NCI-H187 treated with DMSO at 0.1 percent for 48 hours (cell line): ENCODE measurements around the gene LAMA2.

ENCODE experiments used
- DNase-seq: peaks from one replicate; lab custom pipeline; 2025; lab: John Stamatoyannopoulos, UW

Gene LAMA2

DNA sequence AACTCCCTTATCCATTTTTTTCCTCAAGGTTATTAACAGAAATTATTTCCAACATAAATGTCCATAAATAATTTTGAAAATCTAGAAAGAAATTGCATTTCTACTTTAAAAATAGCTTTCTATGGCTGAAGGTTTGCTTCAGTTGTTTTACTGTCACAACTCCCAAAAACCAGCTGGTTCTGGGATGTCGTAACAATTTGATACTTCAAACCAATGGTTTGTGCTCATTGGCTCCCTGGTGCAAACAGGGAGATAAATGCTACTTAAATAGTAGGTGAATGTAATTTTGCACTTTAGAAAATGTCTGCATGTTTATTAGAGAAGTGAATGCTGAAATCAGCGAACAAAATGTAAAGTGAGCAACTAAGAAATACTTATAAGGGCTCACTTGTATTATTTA is 31.1 kb downstream of the LAMA2 start:
- no peak for DNase-seq

DNA sequence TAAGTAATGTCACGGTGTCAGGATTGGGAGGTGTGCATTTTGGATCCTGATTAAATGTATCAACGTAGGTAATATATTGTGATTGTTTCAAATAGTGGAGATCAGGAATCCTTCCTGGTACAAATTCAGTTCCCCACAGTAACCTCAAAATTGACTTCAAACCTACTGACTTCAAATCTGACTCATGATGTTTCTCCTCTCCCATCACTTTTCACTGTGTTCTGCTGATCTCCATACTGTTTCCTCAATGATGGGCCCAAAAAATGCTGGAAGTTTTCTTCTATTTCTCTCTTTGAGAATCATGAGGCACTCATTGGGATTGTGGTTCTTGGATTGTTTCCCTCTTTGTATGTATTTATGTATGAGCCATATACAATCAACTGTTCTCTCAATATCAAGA is 35.9 kb downstream of the LAMA2 start:
- no peak for DNase-seq

DNA sequence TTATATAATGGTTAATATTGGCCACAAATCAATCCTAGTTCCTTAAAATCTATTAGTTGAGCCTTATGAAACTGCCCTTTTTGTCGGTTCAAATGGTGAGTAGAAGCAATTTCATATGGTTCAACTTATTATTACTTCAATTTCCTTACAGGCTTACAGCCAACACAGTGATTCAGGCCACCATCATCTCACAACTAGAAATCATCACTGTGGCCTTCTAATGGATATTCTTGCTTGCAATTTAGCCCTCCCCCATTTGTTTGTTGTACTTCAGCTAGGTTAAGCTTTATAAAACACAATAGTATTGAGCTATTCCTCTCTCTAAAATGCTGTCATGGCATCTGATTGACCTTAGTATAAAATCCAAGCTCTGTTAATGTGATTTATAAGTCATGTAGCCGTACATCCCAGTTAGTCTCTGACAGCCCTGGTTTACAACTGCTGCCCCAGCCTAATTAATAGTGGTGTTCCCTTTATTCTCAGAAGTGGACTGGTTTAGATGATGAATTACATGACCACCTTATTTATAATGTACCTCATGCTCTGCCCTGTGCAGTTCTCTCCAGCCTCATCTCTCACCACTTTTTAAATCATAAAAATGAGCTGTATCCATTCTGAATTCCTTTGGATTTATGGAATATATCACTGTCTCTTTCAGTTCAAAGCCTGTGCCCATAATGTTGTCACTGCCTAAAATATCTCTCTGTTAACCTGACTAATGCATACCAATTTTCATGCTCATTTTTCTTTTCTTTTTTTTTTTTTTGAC is 36.7 kb downstream of the LAMA2 start:
- no peak for DNase-seq

DNA sequence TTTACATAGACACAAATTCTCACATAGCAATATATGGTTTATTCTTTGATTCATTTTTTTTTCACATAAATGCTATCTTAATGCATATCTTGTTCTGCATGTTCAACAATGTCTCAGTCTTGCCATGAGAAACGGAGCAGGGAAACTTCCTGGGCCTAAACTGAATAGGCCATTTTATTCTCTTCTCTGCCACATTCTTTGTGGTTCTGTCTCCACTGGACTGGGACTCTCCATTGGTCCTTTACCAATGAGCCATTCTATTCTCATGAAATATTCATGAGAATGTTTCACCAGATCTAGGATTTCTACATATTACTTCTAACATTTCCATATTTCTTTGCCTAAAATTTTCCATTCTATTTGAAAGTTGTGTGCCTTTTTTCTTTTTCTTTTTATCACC is 42.8 kb downstream of the LAMA2 start:
- DNase-seq = no peak

DNA sequence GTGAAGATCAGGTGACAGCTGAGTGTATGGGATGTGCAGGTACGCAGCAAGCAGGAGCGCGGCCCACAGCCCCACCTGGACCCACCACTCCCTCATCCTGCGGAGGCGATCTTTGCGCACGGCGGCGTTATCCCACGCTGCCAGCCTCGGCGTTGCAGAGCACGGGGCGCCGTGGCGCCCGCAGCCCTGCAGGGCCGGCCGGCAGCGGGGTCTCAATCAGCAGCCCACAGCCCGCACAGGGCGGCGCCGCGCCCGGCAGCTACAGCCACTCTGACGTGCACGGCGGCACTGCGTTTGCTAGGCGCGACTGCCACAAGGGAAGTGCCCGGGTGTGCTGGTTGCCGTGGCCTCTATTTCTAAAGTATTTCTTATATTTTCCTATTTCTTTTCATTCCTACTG is 46.9 kb downstream of the LAMA2 start:
- no peak for DNase-seq

DNA sequence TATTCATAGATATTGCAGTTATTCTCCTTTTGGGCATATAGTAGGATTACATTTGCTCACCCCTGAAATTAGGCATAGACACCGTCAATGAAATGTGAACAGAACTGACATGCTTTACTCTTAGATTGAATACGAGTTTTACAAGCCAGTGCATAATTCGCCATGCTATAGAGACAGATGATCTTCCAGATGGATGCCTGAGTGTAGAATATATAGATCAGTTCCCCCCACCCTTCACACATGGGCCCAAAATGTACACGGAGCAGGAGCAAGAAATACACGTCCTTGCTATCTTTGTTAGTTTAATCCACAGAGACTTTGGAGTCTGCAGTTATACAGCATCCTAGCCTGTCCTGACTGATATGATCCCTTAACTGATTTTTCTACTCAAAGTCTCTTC is 47.4 kb downstream of the LAMA2 start:
- no peak for DNase-seq

DNA sequence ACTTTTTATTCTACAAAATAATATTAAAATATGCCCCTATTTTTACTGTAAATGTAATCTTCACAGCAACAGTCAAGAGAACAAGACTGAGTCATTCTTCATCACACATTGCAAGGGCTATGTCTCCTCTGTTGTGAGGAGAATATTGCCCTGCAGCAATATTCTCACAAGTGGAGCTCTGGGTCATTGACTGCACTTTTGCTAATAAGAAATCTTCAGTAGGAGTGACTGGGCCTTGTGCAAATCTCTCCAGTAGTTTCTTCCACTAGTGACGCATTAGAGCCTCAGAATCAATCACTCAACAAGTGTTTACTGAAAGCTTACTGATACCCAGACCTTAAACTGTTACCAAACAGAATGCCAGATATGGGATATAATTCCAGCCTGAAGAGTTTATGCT is 49.1 kb downstream of the LAMA2 start:
- no peak for DNase-seq

DNA sequence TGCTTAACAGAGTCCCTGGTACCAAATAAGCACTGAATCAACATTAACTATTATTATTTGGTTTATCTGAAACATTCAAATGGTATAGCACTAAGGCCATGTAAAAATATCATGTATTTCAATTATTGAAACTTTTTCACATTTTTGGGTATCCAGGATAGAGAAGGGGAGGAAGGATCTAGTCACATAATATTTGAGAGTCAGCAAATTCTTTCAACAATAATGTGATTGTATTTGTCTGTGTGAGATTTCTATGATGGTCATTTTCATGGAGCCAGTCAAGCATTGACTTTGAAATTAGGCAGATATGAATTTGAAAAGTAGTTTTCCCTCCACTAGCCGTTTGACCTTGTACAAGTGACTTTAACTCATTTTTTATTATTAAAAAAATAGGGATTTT is 67.9 kb downstream of the LAMA2 start:
- DNase-seq = no peak

DNA sequence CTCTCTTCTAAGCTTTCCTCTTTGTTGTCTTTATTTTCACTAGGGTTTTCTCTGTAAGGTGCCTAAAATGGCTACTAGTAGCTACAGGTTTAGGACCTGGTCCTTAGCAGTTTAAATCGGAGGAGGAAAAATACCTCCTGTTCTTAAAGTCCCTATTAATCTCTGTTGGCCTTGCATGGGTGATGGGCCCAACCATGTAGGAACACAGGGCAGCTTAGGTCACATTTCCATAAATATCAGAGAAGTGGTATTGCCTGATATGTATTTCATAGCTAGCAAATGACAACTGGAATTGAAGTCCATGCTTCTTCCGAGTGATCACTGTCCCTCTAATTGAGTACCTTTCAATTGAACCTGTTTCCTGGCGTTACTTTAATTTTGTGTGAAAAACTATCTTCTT is 70.0 kb downstream of the LAMA2 start:
- no peak for DNase-seq

DNA sequence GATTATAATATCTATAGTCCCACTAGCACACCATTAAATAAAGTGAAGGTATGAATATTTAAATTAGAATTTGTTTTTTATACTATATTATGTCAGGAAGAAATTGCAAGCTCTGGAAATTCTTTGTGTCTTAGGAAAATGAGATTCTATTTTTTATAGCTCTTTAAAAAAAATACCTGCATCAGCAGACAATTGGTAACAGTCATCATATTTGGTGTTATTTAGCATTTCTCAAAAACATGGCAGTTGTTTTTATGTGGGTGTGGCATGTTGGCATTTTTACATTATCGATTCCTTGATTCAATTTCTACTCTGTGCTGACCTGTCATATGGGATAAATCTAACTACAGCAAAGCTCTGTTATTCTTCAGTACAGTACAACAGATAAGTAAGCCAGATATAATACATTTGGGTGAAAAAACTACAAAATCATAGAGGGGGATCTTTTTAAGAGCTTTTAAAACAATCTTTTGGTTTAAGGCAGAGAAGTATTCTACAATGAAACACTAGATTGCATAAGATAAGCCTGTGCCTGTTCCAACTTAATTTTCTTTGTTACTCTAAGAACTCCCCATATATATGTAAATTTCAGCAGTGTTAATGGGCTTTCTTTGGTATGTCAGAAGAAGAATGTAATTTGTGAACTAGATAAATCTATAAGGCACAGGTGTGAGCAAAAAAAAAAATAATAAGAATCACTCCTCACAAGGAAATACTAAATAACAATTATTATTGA is 71.5 kb downstream of the LAMA2 start:
- no peak for DNase-seq

DNA sequence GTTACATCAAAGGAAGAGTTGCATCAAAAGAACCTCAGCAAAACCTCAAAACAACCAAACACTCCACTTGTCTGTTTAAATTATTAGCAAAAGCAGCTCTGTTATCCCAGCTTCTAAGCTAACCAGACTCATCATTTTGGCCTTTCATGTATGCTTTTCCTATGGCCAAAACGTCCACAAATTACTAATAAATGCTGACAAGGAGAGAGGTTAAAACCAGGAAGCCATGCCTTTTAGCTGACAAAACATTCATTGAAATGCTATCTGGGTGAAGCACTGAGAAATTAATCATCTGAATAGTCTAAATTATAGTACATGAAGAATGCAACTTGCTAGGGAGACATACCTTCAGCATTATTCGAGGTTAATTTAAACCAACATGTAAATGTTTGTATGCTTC is 80.6 kb downstream of the LAMA2 start:
- DNase-seq = no peak

DNA sequence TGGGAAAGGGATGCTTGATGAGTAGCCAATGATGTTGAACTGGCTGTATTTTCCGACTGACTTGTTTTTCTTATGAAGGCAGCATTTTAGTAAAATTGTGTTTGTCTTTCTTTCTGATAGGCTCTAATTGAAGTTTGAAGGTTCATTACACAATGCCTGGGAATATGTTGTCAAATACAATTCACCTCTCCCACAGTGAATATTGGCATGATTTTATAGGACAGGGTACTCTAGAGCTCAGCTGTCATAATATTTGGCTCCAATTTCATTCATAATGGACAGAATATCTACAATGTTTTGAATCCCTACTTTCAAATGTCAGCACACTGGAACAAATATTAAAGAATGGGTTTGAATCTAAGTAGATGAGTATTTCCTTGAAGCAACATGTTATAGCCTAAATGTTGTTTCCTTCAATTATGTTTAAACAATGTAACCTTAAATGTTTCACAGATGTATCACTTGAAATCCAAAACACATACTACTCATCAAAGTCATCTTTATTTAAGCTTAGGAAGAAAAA is 81.4 kb downstream of the LAMA2 start:
- DNase-seq = no peak

DNA sequence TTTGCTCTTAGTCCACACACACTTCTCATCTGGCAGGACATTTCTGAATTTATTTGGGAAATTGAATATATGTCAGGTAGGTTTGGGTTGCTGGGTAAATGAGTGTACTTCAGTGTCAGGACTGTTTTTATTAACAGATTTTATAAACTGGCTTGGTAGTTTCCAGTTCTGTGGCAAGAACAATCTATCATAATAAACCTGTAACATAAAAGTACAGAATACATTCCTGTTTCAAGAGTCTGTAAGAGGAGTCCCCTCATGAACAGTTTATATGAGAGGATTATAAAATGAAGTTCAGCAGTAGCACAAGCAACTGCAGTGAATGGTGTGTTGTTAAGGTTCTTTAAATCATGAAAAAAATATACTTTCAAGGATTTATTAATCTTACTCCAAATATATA is 81.8 kb downstream of the LAMA2 start:
- no peak for DNase-seq

DNA sequence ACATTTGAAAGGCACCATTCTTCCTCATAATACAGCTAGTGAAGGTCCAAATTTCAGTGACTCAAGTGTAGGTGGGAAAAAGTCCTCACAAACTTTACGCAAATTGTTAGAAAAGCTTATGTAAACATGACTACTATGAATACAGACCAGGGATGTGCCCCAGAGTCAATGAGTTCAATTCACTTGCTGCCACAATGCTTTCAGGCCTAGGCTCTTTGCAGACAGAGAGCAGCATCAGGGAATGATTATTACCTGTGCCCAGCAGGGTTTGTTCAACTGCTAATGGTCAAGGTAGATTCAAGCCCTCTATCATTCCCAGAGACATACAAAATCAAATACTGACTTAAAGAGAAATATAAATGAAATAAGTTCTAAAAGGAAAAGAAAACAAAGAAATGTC is 84.0 kb downstream of the LAMA2 start:
- no peak for DNase-seq

DNA sequence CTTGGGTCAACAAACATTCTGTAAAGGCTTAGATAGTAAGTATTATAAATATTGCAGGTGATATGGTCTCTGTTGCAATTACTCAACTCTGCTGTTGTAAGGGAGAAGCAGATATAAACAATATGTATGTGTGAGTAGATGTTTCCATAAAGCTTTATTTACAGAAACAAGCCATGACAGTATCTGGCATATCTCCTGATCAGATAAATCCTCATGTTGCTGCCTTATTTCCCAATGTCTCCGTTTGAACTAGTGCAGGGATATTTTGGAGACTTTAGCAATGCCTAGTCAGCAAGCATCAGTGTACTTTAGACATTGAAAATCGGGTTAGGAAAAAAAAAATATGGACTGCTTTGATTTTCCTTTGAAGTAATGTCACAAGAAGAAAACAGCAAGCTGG is 96.1 kb downstream of the LAMA2 start:
- no peak for DNase-seq

DNA sequence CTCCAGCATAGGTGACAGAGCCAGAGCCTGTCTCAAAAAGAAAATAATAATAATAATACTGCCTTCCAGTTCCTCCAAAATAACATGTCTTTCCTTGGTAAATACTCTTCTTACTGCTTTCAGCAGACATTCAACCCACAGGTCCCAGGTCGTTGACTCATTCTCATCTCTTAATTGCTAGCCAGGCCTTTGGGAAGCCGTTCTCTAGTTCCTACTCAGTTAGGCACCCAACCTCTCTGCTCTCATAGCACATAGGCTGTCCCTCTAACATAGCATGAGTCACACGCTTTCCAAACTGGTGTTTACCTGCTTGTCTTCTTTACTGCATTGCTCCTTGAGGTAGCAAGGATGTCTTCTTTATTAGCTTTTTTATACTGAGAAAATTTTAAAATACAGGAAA is 98.8 kb downstream of the LAMA2 start:
- DNase-seq = no peak

DNA sequence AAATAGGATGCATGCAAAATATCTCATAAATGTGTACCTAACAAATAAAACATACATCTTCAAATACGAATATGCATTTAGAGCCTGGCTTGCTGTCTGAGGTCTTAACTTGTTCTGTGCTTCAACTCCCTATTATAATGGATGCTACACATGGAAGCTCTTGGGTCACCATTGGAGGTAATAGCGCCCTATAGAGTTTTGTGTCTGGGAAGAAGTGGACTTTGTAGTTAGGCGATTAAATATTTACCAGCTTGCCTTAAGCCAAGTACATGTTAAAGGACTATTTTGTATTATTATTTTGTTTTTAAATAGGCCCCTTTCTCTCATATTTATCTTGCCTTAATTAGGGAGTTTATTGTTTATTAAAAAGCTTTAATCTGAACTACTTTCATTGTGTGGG is 107.4 kb downstream of the LAMA2 start:
- no peak for DNase-seq

DNA sequence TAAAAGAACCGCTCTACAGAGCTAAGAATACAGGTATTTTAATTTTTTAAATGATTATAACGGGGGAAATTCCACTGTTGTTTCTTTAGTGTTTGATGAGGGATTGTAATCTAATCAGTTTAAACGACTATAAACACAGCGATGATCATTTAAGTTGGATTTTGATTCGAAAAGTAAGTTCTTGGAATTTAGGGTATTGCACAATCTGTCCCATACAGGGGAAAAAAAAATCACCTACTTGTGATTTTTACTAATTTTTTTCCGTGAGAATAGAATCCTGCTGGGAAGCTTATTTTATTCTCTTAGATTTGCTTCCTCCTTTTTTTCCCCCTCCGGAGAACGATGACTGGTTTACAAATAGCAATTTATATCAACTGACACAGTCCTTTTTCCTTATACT is 108.0 kb downstream of the LAMA2 start:
- no peak for DNase-seq

DNA sequence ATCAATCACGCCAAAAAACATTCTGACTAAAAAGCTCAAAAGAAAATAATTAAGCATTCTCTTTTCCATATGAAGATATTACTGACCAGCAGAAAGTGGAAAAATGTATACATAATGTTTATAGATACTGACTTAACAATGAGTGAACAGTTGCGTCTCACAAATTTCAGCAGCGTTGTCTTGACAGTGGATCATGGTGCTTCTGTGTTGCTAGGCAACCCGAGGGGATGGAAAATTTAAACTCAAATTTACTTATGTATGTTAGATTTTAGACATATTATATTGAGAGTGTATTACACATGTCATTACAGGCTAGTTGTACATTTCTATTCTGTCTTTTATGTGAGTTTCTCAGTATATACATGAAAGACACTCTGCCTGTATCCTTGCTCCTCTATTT is 110.2 kb downstream of the LAMA2 start:
- DNase-seq = no peak

DNA sequence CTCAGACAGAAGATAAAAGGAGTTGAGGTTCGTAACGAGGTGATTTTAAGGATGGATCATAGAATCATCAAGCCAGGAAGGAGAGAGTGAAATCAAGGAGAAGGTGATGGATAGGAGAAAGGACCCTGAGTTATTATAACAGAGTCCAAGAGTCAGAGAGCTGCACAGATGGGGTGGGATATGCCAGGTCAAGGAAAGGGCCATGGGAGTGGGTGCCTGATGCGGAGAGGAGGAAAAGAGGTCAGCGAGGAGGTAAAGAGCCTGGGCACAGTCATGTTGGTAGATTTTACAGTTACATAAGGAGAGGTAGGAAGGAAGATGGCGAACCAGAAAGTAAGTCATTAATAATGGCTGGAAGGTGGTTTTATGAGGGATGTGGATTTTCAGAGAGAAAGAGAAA is 114.9 kb downstream of the LAMA2 start:
- no peak for DNase-seq

DNA sequence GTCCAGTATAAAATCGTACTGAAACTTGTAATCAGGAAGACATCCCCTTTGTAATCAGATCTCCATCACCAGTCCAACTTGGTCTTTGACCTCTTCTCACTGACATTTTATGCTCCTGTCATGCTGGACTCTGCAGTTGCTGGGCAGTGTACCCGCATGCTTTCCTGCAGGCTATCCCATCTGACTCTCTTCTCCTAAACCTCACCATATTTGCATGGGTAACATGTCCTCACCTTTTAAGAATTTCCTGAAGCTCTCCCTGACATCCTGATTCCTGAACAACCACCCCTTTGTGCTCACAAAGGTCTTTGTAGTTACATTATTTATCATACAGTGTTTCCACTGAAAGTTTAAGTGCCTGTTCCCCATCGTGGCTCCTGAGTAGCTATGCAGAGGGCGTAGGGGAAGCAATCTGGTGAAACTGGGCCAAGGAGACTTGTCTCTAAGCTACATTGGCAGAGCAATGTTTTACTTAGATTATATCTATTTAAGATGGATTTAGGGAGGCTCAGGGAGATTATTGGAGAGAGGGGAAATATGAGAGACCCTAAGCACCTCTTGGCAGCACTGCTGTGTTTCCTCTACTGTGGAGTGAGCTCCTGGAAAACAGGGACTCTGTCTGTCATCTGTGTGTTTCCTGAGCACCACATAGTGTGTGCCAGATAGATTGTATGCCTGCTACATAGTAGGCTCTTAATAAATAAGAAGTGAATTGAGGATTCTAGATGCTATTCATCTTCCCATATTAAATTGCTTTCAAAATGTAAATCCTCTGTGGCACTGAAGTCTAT is 124.0 kb downstream of the LAMA2 start:
- DNase-seq = no peak

DNA sequence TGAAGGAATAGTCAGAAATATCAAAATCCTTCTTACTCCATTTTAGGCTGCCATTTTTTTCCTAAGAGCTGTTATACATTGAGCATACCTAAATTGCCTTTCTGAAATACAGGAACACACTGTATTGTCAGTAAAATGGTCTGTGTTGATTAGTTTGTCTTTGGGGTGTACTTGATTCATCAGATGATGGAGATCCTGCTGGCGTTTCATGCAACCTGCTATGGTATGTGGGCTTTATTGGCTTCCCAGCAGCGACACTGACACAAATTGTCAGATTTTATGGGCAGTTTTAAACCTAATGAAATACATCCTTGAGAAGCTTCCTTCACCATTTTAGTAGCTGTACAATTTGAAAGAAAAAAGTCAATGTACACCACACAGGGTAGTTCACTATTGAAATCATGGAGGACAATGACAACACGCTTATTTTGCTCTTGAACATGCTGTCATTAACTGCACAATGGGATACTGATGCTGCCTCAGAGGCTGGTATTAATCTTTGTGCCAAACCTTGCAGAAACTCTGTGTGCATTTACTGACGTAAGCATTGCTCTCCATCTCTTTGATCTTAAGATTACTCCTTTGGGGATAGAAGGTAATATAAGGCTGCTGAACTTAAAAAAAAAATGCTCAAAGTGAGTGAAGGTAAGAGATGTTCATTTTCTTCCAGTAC is 124.9 kb downstream of the LAMA2 start:
- DNase-seq = no peak
